ENCODE results near the gene MAPK8IP1.

Gene MAPK8IP1

DNA sequence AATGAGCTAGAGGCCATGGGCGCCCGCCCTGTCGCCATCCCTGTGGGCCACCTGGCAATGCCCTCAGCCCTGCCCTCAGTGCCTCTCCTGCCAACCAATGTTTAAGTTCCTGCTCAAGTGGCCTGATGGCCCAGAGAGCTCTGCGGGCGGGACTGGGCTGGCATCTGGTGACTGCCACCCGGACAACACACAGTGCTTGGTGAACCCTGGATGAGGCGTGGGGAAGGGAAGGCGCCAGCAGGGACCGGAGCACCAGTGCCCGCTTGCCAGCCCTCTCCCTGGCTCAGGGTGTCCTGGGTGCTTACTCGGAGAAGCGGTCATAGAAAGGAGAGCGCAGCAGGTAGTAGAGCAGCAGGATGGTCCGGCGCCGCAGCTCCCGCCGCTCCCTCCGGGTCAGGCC, 28.1 kb downstream of the MAPK8IP1 start:
- no peak for DNase-seq

DNA sequence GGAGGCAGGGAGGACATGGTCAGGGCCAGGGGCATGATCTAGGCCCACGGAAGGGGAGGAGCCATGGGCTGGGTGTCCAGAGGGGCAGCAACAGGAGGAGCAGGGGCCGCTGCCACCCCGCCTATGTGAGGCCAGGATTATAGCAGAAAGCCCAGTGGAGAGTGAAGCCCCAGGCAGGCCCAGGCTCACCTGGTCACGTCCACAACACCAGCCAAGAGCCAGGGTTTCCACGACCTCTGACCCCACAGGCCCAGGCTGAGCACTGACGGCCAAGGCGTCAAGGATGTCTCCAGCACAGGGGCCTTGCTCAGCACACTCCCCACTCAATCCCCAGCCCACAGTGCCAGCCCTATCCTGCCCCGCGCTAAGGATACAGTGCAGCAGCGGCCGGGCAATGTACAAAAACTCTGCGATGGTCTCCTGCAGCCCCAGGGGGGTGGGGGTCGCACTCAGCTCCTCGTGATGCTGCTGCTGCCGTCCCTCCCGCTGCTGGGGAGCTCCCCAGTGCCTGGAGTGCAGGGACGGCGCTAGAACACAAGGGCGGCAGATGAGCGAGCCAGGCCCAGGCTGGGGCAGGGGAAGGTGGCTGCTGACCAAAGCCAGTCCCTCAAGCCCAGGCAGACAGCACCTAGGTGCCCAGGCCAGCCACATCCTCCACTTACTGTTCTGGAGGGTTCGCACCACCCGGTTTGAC, 28.6 kb downstream of the MAPK8IP1 start:
- DNase-seq, result no peak

DNA sequence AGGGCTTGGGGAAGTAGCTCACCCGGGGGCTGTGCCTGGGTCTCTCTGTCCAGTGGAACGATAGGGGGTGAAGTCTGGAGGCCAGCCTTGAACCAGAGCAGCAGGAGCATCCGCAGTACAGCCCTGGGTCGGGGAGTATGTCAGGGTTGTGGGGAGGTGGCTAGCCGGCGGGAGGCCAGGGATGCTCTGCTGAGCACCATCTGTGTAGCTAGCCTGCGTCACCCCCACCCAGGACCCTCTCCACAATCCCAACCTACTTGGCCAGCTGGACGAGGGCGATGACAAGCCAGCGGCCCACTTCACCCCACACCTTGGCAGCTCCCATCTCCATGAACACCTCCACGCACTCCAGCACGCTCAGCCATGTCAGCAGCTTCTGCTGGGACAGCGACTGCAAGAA, 30.0 kb downstream of the MAPK8IP1 start:
- DNase-seq, result no peak

DNA sequence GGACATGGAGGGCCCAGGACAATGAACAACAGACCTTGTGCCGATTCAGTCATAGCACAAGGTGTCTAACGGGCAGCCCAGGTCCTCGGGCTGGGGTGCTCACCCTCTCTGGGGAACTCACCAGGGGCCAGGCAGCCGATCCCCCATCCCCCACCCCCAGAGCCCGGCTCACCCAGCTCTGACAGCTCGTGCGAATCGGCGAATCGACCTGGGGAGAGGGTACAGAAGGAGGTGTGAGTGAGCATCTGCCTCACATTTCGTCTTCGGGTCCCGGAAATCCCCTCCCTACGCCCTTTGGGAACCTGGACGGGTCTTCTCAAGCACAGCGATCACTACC, 31.8 kb downstream of the MAPK8IP1 start:
- DNase-seq, result peak; percentile 63

DNA sequence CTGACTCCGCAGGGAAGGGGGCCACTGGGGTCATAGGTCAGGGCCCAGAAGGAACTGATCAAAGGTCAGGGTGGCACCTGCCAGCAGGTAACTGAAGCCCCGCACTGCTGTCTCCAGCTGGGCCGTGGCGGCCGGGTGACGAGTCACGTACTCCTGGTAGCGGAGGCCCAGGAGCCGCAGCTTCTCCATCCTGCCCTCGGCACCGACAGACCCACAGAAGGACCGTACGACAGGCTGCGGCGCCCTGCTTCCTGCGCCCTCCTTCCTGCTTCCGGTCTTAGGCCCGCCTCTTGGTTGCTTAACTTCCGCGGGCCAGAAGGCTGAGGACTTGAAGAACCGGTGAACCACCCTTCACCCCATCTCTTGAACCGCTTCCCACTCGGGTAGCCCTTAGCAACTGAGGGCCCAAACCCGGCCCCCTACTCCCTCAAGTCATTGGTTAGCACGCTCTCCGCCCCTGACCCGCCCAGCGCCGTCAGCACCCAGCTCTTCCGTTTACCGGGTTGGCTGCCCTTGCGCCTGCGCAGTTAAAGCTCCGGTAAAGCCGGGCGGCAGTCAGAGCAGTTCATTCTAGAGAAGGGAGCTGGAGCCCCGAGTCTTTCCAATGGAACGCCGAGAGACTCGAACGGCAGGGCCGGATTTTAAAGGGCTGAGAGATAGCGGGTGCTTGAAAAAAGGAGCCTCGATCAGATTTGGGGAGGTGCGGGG, 32.3 kb downstream of the MAPK8IP1 start, which contains the start of gene PEX16:
TSS of gene PEX16 (minus strand) at position 255 of the 708 bp plus-strand sequence. CDS start at position 189, 66 bp downstream.
- DNase-seq, result peak; percentile 94

DNA sequence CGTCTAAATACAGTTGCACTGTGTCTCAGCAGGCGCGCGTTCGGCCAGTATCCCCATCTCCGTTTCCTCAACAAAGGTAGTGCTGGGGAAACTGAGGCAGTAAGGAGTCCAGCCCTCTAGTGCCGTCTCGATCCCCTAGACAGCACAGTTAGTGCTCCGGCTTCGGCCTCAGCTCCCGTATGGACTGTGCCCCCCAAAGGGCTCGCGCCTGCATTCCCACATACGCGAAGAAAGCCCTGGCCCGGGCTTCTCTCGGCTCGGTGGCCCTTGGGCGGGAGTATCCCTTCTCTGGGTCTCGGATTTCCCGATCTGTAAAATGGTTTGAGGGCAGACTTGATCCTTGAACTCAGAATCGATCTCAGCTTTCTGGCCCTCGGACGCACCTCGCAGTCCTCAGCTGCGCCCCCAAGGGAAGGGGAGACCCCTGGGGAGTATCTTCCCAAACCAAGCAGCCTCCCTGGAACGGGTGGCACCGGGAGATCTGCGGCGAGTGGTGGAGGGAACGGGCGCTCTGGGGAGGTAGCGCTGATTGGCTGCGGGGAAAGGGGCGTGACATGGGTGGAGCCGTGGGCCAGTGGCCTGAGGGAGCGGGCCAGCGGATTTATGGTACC, 33.0 kb downstream of the MAPK8IP1 start:
- DNase-seq, result peak; percentile 83

DNA sequence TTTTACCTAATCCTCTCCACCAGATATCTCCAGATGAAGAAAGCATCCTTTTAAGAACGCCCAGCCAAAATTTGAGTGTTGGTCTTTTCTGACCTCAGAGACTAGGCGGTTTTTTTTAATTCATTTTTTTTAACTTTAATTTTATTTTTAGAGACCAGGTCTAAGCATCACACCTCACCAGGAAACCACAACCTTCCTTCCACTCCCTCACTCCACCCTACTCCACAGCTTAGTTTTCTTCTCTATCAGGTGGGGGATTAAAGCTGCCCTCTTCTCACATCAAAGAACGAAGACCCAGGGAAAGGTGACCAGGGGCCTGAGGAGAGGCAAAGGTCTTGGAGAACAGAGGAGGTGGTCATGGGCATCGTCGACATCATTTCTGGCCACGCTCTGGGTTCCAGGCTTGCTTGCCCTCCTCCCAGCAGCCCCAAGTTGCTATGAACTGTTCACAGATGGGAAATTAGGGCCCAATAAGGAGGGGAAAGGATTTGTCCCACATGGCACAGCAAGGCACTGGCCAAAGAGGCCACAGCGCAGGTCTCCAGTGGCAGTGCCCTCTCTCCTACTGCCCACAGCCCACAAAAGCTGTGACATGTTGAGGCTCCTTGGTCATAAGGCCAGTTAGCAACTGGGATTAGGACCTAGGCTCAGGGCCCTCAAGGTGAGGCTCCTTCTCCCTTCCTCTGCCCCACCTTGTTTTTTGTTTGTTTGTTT, 33.7 kb downstream of the MAPK8IP1 start:
- no peak for DNase-seq

DNA sequence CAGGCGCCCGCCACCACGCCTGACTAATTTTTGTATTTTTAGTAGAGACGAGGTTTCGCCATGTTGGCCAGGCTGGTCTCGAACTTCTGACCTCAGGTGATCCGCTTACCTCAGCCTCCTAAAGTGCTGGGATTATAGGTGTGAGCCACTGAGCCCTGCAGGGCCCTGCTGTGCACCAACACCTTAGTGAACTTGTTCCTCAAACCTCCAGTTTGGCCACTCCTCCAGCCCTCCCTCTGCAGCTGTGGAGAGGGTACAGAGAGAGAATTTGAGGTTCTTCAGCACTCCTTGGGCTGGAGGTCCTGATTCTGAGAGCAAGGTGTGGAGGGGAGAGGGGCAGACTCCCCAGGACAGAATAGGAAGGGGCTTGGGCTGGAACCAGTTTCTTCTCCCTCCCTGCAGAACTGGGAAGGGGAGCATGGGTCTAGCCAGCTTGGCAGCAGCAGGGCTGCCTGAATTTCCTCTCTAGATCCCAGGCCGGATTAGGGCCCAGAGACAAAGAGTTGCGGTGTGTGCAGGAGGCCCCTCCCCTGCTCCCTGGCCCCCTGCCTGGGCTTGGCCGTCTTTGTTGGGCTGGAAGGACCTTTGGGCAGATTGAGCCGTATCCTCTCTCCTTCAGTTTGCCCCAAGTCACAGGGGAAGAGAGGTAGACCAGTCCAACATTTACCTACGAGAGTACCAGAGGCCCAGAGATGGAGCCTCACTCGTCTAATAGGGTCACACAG, 34.5 kb downstream of the MAPK8IP1 start:
- DNase-seq, result no peak

DNA sequence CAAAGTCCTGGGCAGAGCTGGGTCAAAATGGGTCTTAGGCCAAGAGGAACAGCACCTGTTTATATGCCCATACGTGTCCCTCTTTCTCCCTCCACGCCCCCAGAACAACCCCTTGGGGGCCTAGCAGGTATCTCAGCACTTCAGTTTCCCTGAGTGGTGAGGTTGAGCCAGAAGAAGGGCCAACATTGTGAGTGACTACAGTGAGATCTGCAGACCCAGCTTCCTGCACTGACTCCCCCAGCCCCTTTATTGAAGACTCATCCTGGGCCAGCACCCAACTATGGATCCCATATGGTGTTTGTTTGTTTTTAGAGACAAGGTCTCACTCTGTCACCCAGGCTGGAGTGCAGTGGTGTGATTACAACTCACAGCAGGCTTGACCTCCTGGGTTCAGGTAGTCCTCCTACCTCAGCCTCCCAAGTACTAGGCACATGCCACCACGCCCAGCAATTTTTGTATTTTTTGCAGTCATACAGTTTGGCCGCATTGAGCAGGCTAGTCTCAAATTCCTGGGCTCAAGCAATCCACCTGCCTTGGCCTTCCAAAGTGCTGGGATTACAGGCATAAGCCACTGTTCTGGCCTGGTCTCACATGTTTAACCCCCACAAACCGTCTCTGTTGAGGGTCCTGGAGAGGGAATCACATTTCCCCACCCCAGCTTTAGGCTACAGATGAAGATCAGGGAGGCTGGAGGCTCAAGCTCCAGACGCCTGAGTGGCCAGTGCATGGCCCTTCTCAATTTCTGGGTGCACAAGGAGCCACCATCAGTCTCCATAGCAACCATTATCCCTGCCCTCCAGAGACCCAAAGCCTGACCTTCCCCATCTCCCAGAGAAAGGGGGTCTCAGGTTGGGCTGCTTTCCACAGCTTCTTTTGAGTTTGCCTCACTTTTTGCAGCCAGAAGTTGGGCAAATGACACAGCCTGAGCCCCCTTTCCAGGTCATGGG, 35.4 kb downstream of the MAPK8IP1 start:
- no peak for DNase-seq

DNA sequence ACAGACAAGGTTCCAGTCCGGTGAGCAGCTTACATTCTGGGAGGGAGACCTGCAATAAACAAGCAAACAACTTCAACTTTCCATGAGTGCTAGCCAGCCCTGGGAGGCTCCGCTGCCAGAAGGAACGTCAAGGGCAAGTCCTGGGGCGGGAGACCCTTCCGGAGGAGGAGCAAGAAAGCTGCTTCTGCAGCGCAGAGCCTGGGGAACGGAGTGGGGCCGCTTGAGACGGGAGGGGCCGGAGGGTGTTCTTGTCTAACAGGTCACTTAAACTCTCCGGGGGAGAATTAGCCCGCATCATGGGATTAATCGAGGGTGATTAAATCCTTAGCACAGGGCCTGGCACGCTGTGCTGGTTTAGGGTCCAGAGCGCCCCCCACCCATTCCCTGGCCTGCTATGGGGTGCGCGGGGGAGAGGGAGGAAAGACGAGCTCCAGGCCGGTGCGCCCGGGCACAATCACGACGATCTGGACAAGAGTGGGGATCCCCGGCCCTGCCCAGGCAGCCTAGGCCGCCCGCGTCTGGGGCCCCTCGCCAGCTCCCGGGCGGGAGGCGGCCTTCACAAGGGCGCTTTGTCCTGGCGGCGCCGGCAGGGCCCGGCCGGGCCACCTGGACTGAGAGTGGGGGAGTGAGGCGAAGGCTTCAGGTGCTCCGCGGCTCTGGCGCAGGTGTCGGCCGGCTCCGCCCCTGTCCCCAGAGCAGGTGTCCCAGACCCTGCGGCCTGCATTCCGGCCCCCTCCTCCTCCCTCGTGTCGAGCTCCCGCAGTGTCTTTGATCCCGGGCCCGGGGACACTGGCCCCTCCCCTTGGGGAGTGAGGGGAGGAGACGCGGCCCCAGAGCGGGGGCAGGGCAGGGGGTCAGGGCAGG, 36.3 kb downstream of the MAPK8IP1 start:
- no peak for DNase-seq

DNA sequence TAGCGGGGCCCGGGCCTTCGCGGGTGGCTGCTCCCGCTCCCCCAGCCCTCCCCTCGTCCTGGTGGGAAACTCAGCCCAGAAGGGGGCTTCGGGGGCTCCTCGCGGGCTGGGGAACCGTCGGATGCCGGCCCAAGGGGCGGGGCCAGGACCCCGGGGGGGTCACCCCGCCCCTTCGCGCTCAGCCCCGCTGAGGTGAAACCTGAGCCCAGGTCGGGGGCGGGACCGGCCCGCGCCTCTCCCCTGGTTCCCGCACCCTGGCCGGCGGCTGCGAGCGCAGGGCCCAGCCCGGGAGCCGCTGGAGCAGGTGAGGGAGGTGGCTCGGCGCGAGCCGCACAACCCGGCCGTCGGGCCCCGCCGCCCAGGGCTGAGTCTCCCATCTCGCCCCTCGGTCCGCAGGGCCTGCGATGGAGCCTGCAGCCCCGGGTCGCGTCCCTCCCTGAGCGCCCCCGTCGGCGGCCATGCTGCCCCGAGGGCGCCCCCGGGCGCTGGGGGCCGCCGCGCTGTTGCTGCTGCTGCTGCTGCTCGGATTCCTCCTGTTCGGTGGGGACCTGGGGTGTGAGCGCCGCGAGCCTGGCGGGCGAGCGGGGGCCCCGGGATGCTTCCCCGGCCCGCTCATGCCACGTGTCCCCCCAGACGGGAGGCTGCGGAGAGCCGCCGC, 37.1 kb downstream of the MAPK8IP1 start, which contains the start of gene LARGE2:
TSS of gene LARGE2 (plus strand) at position 232 of the 658 bp plus-strand sequence. CDS start at position 459, 227 bp downstream.
- no peak for DNase-seq

DNA sequence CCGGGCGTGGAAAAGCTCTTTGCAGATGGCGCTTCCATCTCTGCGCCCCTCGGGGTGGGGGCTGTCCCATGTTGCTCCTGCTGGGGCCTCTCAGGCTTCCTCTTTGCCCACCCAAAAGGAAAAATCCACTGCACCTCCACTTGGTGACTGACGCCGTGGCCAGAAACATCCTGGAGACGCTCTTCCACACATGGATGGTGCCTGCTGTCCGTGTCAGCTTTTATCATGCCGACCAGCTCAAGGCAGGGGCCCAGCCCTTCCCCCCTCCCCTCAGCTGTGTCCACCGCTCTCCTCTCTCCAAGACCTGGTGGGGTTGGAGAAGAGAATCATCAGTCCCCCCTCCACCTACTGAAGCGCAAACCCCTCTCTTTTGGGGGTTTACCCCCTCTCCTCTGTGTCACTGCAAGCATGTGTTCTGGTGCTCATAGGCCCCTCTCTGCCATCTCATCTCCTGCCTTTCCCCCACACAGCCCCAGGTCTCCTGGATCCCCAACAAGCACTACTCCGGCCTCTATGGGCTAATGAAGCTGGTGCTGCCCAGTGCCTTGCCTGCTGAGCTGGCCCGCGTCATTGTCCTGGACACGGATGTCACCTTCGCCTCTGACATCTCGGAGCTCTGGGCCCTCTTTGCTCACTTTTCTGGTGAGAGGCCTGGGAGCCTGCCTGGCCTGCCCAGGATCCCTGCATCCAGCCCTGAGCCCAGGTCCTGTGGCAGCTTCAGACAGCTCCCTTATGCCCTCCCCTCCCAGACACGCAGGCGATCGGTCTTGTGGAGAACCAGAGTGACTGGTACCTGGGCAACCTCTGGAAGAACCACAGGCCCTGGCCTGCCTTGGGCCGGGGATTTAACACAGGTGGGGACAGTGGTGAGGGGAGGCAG, 38.8 kb downstream of the MAPK8IP1 start:
- DNase-seq, result peak; percentile 47

DNA sequence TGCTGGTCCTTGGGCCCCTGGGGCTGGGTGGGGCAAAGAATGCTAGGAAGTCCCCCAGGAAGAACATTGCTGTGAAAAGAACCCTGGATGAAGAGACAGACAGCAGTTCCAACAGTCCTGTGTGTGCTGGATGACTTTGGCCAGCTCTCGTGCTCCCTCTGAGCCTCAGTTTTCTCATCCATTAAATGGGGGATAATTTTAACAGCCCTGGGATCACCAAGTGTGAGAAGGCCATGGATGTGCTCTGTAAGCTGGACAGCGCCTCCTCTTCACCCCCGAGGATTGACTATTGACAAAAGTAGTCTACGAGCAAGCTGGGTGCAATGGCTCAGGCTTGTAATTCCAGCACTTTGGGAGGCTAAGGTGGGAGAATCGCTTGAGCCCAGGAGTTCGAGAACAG, 39.5 kb downstream of the MAPK8IP1 start:
- DNase-seq, result peak; percentile 43

DNA sequence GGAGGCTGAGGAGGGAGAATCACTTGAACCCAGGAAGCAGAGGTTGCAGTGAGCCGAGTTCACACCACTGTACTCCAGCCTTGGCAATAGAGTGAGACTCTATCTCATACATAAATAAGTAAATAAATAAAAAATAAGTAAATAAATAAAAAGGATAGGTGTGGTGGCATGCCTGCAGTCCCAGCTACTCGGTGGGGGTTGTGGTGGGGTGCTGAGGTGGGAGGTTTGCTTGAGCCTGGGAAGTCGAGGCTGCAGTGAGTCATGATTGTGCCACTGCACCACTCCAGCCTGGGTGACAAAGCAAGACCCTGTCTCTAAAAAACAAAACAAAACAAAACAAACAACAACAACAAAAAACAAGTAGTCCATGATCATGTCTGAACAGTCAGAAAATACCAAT, 40.1 kb downstream of the MAPK8IP1 start:
- DNase-seq, result no peak

DNA sequence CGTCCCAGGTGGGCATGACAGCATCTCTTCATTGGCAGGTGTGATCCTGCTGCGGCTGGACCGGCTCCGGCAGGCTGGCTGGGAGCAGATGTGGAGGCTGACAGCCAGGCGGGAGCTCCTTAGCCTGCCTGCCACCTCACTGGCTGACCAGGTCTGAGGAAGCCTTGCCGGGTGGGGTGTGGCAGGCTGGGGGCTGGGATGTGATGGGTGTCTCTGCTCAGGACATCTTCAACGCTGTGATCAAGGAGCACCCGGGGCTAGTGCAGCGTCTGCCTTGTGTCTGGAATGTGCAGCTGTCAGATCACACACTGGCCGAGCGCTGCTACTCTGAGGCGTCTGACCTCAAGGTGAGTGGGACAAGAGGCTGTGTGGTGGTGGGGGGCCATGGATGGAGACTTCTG, 40.5 kb downstream of the MAPK8IP1 start:
- DNase-seq, result peak; percentile 48

DNA sequence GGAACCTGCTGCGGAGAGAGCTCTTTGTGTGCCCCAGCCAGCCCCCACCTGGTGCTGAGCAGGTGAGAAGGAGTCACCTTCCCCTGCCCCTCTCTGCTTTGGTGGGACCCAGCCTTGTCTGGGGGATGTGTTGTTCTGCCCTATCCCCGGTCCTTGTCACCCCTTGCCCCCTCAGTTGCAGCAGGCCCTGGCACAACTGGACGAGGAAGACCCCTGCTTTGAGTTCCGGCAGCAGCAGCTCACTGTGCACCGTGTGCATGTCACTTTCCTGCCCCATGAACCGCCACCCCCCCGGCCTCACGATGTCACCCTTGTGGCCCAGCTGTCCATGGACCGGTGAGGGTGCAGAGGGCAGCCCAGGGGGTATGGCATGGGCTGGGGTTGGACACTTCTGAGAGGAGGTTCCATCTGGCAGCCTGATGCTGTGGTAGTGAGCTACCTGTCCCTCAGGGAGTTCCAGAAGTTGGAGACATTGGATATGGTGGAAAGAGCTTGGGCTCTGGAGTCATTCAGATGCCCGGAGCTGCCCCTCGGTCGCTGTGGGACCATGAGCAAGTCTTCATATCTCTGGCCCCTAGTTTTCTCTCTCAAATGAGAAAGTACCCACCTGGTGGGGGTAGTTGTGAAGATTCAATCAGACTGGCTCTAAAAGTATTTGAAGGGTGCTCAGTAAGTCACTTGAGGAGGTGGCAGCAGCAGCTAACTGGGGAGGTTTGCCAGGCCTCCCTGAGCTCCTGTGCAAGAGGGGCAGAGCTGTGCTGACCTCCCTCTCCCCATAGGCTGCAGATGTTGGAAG, 41.3 kb downstream of the MAPK8IP1 start:
- peak; percentile 38 for DNase-seq

DNA sequence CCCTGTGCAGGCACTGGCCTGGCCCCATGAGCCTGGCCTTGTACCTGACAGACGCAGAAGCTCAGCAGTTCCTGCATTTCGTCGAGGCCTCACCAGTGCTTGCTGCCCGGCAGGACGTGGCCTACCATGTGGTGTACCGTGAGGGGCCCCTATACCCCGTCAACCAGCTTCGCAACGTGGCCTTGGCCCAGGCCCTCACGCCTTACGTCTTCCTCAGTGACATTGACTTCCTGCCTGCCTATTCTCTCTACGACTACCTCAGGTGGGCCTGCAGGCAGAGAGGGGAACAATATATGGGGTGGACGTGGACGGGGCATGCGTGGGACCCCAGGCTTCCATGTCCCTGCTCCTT, 41.9 kb downstream of the MAPK8IP1 start:
- no peak for DNase-seq

Measured in activated CD8-positive, alpha-beta memory T cell treated with anti-CD3 and anti-CD28 coated beads, Interleukin-2, amount 50 U/mL, for 48 hours (primary cell).